Measurements from ENCODE around the gene CD8B.

CD8B gene

GRCh38 chr2:86768189-86768949, 93.3 kb downstream of the CD8B start:
- no peak for DNase-seq

All from right hindlimb (tissue), 1 donor.